Sigmoid colon (tissue), 4 donors: Measurements from ENCODE around the gene SLC9A9.
A peak's percentile ranks its signal among the peaks of the same experiment; 100 is the strongest.

Source experiments
- CTCF ChIP-seq, 4 experiments: fragments of 450-650 bp in 3 of 4; fragments of 200-600 bp in 1 of 4; IDR thresholded peaks; one replicate each; pipeline ENCODE4 v1.5.1; 2016 to 2019; ENCODE audit warnings: antibody characterized with exemption in 4 of 4, mild to moderate bottlenecking in 3 of 4, moderate library complexity in 2 of 4
- POLR2A ChIP-seq, 2 donors: fragments of 450-650 bp; IDR thresholded peaks; one replicate each; pipeline ENCODE4 v1.6.1; 2016; ENCODE audit warnings: antibody characterized with exemption in 2 of 2, mild to moderate bottlenecking in 2 of 2, moderate library complexity in 2 of 2
- POLR2AphosphoS5 ChIP-seq, 4 donors: sonication (generic); formaldehyde crosslinking; IDR thresholded peaks; one replicate each; pipeline ENCODE4 v1.6.1; 2017; ENCODE audit warnings: antibody characterized with exemption in 4 of 4

GRCh38 chr3:143536817-143537535 lies 311.3 kb downstream of the SLC9A9 start:
- TF ChIP-seq CTCF (IDR thresholded peaks at IDR 0.05) (no peak), POLR2AphosphoS5 (IDR thresholded peaks at IDR 0.05) (peak in 1 of 4 donors; percentile 26), POLR2A (IDR thresholded peaks at IDR 0.05) (no peak)
